DMS153 treated with DMSO at 0.1 percent for 48 hours (cell line): ENCODE results near the gene FGD4.

Source experiments
- DNase-seq: peaks from one replicate; lab custom pipeline; 2025; ENCODE audit not compliant: unreplicated experiment; lab: John Stamatoyannopoulos, UW

The FGD4 gene

GRCh38 chr12:32402946-32403345 lies 3.6 kb downstream of the FGD4 start:
- no peak for DNase-seq

- DNase-seq: no peak
Observed at GRCh38 chr12:32407795-32408194, 8.4 kb downstream of the FGD4 start.

- no peak for DNase-seq
Observed at GRCh38 chr12:32413412-32413811, 14.1 kb downstream of the FGD4 start.

GRCh38 chr12:32418221-32418620 lies 18.9 kb downstream of the FGD4 start:
- no peak for DNase-seq

GRCh38 chr12:32418903-32419519 lies 19.7 kb downstream of the FGD4 start:
- no peak for DNase-seq

- DNase-seq: no peak
Observed at GRCh38 chr12:32419520-32419960, 20.2 kb downstream of the FGD4 start.

- no peak for DNase-seq
Observed at GRCh38 chr12:32420356-32420755, 21.0 kb downstream of the FGD4 start.

- no peak for DNase-seq
Observed at GRCh38 chr12:32423559-32423958, 24.2 kb downstream of the FGD4 start.

GRCh38 chr12:32431025-32431424 lies 31.7 kb downstream of the FGD4 start:
- DNase-seq: no peak

GRCh38 chr12:32435921-32436705 lies 36.8 kb downstream of the FGD4 start:
- DNase-seq: no peak

- DNase-seq: no peak
Observed at GRCh38 chr12:32437095-32437515, 37.7 kb downstream of the FGD4 start.

- DNase-seq: no peak
Observed at GRCh38 chr12:32440120-32440865, 40.9 kb downstream of the FGD4 start.

GRCh38 chr12:32443491-32443890 lies 44.1 kb downstream of the FGD4 start:
- no peak for DNase-seq

- no peak for DNase-seq
Observed at GRCh38 chr12:32444895-32445294, 45.5 kb downstream of the FGD4 start.

- no peak for DNase-seq
Observed at GRCh38 chr12:32445356-32445755, 46.0 kb downstream of the FGD4 start.

GRCh38 chr12:32446316-32447119 lies 47.2 kb downstream of the FGD4 start:
- DNase-seq: no peak

- no peak for DNase-seq
Observed at GRCh38 chr12:32448586-32448985, 49.2 kb downstream of the FGD4 start.

GRCh38 chr12:32450363-32450762 lies 51.0 kb downstream of the FGD4 start:
- no peak for DNase-seq

GRCh38 chr12:32450768-32451167 lies 51.4 kb downstream of the FGD4 start:
- DNase-seq: no peak

GRCh38 chr12:32451816-32452215 lies 52.5 kb downstream of the FGD4 start:
- no peak for DNase-seq

GRCh38 chr12:32454075-32454474 lies 54.7 kb downstream of the FGD4 start:
- no peak for DNase-seq
